ENCODE measurements around the gene AAGAB.
"Not testable (repeated sequence)": the region's sequence is repeated elsewhere in the genome, so short reads cannot be mapped to it uniquely, and the experiment has no call there.

GRCh38 chr15:67285625-67286024 lies 31.2 kb upstream of the AAGAB start:
- TF ChIP-seq, protein P1, sequence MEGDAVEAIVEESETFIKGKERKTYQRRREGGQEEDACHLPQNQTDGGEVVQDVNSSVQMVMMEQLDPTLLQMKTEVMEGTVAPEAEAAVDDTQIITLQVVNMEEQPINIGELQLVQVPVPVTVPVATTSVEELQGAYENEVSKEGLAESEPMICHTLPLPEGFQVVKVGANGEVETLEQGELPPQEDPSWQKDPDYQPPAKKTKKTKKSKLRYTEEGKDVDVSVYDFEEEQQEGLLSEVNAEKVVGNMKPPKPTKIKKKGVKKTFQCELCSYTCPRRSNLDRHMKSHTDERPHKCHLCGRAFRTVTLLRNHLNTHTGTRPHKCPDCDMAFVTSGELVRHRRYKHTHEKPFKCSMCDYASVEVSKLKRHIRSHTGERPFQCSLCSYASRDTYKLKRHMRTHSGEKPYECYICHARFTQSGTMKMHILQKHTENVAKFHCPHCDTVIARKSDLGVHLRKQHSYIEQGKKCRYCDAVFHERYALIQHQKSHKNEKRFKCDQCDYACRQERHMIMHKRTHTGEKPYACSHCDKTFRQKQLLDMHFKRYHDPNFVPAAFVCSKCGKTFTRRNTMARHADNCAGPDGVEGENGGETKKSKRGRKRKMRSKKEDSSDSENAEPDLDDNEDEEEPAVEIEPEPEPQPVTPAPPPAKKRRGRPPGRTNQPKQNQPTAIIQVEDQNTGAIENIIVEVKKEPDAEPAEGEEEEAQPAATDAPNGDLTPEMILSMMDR (IDR thresholded peaks at IDR 0.05): not testable (repeated sequence)
- TF ChIP-seq POLR2A, POLR2AphosphoS5 (IDR thresholded peaks at IDR 0.05): not testable (repeated sequence)
